ENCODE results near the gene C10orf95. TPM values are rescaled to one million over a fixed set of nuclear protein-coding genes. Genes with fewer than 3 reads are reported as not detected.

C10orf95 gene
- 3.1 and 5.1 TPM in 2 replicates for total RNA-seq

GRCh38 chr10:102451105-102451969 lies at the start of gene C10orf95:
Gene C10orf95 (minus strand): TSS chr10:102451543. CDS start chr10:102451093, 450 bp downstream.

GRCh38 chr10:102432162-102432950 lies 19.0 kb downstream of the C10orf95 start, which contains the start of gene CUEDC2:
Gene CUEDC2 (minus strand): TSS chr10:102432574. CDS start chr10:102425188, 7,386 bp downstream.

GRCh38 chr10:102420714-102421506 lies 30.4 kb downstream of the C10orf95 start, which contains the start of gene FBXL15:
Gene FBXL15 (plus strand): TSS chr10:102420836. CDS start chr10:102421130, 294 bp downstream.

GRCh38 chr10:102418622-102419268 lies 32.6 kb downstream of the C10orf95 start, which contains the start of gene PSD:
Gene PSD (minus strand): TSS chr10:102418785. CDS start chr10:102417038, 1,747 bp downstream.

Other genes starting within 250 kb of the C10orf95 start
- gene ELOVL3, start 225.2 kb downstream of the C10orf95 start, total RNA-seq: not detected in 2 replicates
- gene PITX3, start 210.0 kb downstream of the C10orf95 start, total RNA-seq: not detected in 2 replicates
- gene GBF1, start 206.0 kb downstream of the C10orf95 start, total RNA-seq: 13.2 and 14.0 TPM in 2 replicates
- 5.3 and 42.4 TPM in 2 replicates for gene NFKB2, start 55.8 kb downstream of the C10orf95 start, total RNA-seq
- 0.43 and 4.6 TPM in 2 replicates for gene PSD, start 32.8 kb downstream of the C10orf95 start, total RNA-seq
- gene FBXL15, start 30.7 kb downstream of the C10orf95 start, total RNA-seq: 8.4 and 9.8 TPM in 2 replicates
- gene CUEDC2, start 19.0 kb downstream of the C10orf95 start, total RNA-seq: 39.2 and 53.5 TPM in 2 replicates
- 56.5 and 76.9 TPM in 2 replicates for gene ACTR1A, start 51.2 kb upstream of the C10orf95 start, total RNA-seq
- gene SUFU, start 52.4 kb upstream of the C10orf95 start, total RNA-seq: 0.72 and 1.3 TPM in 2 replicates
- 37.6 and 46.7 TPM in 2 replicates for gene TRIM8, start 192.9 kb upstream of the C10orf95 start, total RNA-seq

All from tracheal epithelial cell (primary cell).